Aorta (tissue), 5 donors: ENCODE results near the gene HOXA4. TPM values are rescaled to one million over a fixed set of nuclear protein-coding genes. Genes with fewer than 3 reads are reported as not detected.
A peak's percentile ranks its signal among the peaks of the same experiment; 100 is the strongest.

Experiments used
- ATAC-seq: fragments of 200-7000 bp; cut with Tn5 transposase; one replicate; pipeline ENCODE4 v1.9.1; 2022; ENCODE audit warnings: moderate library complexity; ENCODE audit not compliant: low FRiP score
- DNase-seq, 2 donors: peaks; one replicate each; pipeline ENCODE4 v3.0.0-alpha.2; 2020
- H3K27ac ChIP-seq, 2 donors: one replicate each; pipeline ENCODE4 v1.5.1; 2013; ENCODE audit warnings: low read length in 2 of 2, mild to moderate bottlenecking in 2 of 2, moderate library complexity in 2 of 2, control low read depth in 1 of 2, inconsistent platforms in 1 of 2, low read depth in 1 of 2
- H3K27me3 ChIP-seq, 2 donors: one replicate each; pipeline ENCODE4 v1.6.1; 2013; ENCODE audit warnings: control low read depth in 1 of 2, low read length in 1 of 2, mild to moderate bottlenecking in 1 of 2, moderate library complexity in 1 of 2; ENCODE audit not compliant: insufficient read depth in 2 of 2, control insufficient read depth in 1 of 2
- H3K36me3 ChIP-seq, 2 donors: one replicate each; pipeline ENCODE4 v1.6.1; 2013; ENCODE audit warnings: control low read depth in 1 of 2, low read length in 1 of 2, mild to moderate bottlenecking in 1 of 2; ENCODE audit not compliant: insufficient read depth in 2 of 2, control insufficient read depth in 1 of 2
- H3K4me1 ChIP-seq, 2 donors: one replicate each; pipeline ENCODE4 v1.6.1; 2013; ENCODE audit warnings: low read length in 2 of 2, control low read depth in 1 of 2, mild to moderate bottlenecking in 1 of 2, moderate library complexity in 1 of 2; ENCODE audit not compliant: insufficient read depth in 2 of 2, control insufficient read depth in 1 of 2
- H3K4me3 ChIP-seq, 2 donors: one replicate each; pipeline ENCODE4 v1.5.1; 2013; ENCODE audit warnings: low read length in 2 of 2, control low read depth in 1 of 2, mild to moderate bottlenecking in 1 of 2
- H3K9me3 ChIP-seq: one replicate; pipeline ENCODE4 v1.6.1; 2013; ENCODE audit warnings: mild to moderate bottlenecking, low read length; ENCODE audit not compliant: control insufficient read depth
- WGBS, 2 donors: extraction: QIAGEN DNeasy Blood & Tissue Kit; methylation state at CpG; one replicate each; pipeline ENCODE4 v1.1.7; 2013; 5-methylcytosine and 5-hydroxymethylcytosine counted together
- intact Hi-C, 2 donors: fragments of 100-400 bp; cut with DNase I; formaldehyde crosslinking; loops; one replicate each; pipeline versions ENCODE4 v1.14.2 to v1.15.0; 2022
- polyA plus RNA-seq, 2 donors: library from polyadenylated mRNA; stranded (reverse); fragments of 200-250 nt; gene quantifications; one replicate each; pipeline ENCODE4 v1.2.3, GENCODE V29; 2013
- total RNA-seq, 2 donors: library from RNA; stranded (reverse); fragmentation: NEBNext Ultra II Directional; extraction: Animal tissue kit (Norgen Biotek cat#: 25700); gene quantifications; one replicate each; pipeline ENCODE4 v1.2.1, GENCODE V29; 2021
- donor health status: healthy with polysubstance abuse.
- donor health status: Bipolar disorder and iron deficiency.
- donor health status: DM: no; HTN: no; CAD: no.
- donor health status: DM: no; HTN: no; CAD: no.
- donor health status: DM: yes; HTN: yes; CAD: no.

Gene HOXA4
- total and polyA plus RNA-seq, 4 donors, result 2.6 to 11.6 (median 7.9) TPM

DNA sequence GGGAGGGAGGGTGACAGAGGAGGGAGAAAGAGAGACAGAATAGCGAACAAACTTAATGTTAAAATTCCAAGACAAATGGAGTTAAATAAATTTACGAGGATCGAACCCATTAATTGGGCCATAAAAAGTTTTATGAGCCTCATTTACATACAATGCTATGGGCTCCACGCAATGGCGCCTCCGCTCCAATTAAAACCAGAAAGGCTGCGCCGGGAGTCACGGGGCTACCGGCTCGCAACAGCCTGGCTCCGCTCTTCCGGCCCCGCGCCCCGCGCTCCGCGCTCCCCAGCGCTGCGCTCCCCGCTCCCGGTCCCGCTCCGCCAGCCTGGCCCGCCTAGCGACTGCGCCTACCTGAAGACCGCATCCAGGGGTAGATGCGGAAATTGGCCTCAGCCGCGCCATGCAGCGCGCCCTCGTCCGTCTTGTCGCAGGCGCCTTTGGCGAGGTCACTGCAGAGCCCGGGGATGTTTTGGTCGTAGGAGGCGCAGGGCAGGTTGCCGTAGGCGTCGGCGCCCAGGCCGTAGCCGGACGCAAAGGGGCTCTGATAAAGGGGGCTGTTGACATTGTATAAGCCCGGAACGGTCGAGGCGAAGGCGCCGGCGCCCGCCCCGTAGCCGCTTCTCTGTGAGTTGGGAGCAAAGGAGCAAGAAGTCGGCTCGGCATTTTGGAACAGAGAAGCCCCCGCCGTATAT lies 25.4 kb upstream of the HOXA4 start:
- peaks cover 0 to 2% of the 10 kb centered on the region in 2 donors for H3K4me1 ChIP-seq
- H3K27ac ChIP-seq, result no peak overlapping the region
- intact Hi-C loops, result loop anchor here (5.0 to 10.0 kb wide), 2 partner anchors 789 to 951 kb away; partner anchors contain the start of genes CBX3 (in 1 of the 2) and HNRNPA2B1 (in 1 of the 2)
- WGBS, 2 donors, result 2 to 4% methylated on average over 63 of the region's 63 CpGs
- no peaks in the 10 kb centered on the region for H3K9me3 ChIP-seq
- no peaks in the 10 kb centered on the region for H3K27me3 ChIP-seq
- no peaks in the 10 kb centered on the region for H3K36me3 ChIP-seq
- DNase-seq, result peak in 1 of 2 donors; percentile 83
- H3K4me3 ChIP-seq, result peak overlapping the region; percentile 14 to 21
- peak; percentile 44 for ATAC-seq

DNA sequence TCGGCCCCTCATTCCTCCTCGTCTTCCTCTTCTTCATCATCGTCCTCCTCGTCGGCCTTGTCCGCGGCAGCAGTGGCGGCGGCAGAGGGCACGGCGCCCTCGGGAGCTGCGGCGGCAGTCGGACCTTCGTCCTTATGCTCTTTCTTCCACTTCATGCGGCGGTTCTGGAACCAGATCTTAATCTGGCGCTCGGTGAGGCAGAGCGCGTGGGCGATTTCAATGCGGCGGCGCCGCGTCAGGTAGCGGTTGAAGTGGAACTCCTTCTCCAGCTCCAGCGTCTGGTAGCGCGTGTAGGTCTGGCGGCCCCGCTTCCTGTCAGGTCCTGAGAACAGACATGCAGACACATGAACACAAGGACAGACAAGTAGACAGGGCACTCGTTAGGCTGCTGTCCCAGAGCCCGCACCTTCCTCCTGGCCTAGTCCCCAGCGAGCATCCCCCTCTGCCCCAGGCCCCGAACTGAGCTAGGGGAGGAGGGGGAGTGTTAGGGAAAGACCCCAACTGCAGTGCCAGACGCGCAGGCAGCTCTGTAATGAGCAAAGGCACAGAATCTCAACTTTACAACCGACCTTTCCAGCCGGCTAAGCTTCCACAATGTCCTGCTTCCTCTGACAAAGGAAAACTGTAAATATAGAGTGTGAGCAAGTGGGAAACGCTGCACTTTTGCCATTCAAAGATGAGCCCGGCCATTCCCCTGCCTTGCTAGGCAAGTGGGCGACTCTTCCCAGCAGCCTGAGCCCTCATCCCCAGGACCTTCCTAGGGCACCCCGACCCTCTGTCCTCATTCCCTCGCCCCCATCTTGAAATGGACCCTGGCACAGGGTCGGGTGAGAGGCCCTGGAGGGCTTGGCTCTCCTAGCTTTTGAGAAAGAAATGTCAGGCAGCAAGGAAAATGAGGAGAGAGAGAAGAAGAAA lies 24.6 kb upstream of the HOXA4 start:
- peaks cover 0 to 2% of the 10 kb centered on the region in 2 donors for H3K4me1 ChIP-seq
- no peaks in the 10 kb centered on the region for H3K36me3 ChIP-seq
- H3K27me3 ChIP-seq, result no peaks in the 10 kb centered on the region
- H3K27ac ChIP-seq, result no peak overlapping the region
- no peak overlapping the region for H3K4me3 ChIP-seq
- intact Hi-C loops, result loop anchor here (5.0 to 10.0 kb wide), 3 partner anchors 788 to 1298 kb away; partner anchors contain the start of genes CBX3 (in 1 of the 2) and HNRNPA2B1 (in 1 of the 2)
- 55 to 80% methylated on average over 48 of the region's 48 CpGs for WGBS, 2 donors
- DNase-seq, result peak in 1 of 2 donors; percentile 84
- H3K9me3 ChIP-seq, result no peaks in the 10 kb centered on the region
- ATAC-seq, result no peak

DNA sequence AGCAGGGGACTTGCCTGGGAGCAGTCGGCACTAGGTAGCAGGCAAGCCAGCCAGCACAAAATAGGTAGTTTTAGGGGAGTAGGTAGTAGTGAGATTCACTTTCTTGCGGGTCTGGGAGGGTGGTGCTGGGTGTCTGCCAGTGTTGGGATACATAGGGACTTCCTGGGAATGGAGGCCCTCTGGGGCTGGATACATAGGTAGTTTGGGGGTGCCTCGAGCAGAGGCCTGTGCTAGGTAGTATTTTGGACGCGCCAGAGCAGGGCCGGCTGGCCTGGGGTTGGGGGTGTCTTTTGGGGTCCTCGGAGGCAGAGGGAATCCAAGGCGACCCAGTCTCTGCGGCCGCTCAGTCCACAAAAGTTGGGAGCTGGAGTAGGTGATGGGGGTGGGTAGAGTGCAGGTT lies 23.8 kb upstream of the HOXA4 start:
- ATAC-seq (no peak), DNase-seq (no peak)
- intact Hi-C loops, result loop anchor here in 1 of 2 donors (5.0 to 10.0 kb wide), 2 partner anchors 950 to 1297 kb away; partner anchors contain the start of genes CBX3 and HNRNPA2B1
- Histone ChIP-seq H3K36me3 (no peaks in the 10 kb centered on the region), H3K4me3 (no peak overlapping the region), H3K4me1 (peaks cover 0 to 2% of the 10 kb centered on the region in 2 donors), H3K27me3 (no peaks in the 10 kb centered on the region), H3K9me3 (no peaks in the 10 kb centered on the region), H3K27ac (no peak overlapping the region)
- WGBS, 2 donors, result 67 to 89% methylated on average over 10 of the region's 10 CpGs

DNA sequence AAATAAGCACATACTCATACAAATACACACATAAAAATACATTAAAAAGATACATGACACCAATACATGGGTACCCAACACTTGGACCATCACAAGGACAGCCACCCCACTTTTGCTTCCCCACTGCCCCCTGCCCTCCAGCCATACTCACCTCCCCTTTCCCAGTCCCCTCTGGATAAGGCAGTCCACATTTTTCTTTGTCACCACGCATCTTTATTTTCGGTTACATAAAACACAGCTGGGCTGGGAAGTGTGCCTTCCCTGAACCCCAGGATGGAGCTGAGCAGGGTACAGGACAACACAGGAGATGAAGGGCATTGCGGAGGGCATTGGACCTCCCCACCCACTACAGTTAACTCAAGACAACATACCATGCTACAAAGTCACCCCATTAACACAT lies 23.0 kb upstream of the HOXA4 start:
- Histone ChIP-seq H3K9me3 (no peaks in the 10 kb centered on the region), H3K36me3 (no peaks in the 10 kb centered on the region), H3K27me3 (no peaks in the 10 kb centered on the region), H3K4me3 (no peak overlapping the region), H3K27ac (no peak overlapping the region), H3K4me1 (peaks cover 0 to 2% of the 10 kb centered on the region in 2 donors)
- no peak for DNase-seq
- ATAC-seq, result no peak
- WGBS, 2 donors, result 76 to 98% methylated on average over 3 of the region's 3 CpGs
- intact Hi-C loops, result loop anchor here in 1 of 2 donors (5.0 to 10.0 kb wide), 2 partner anchors 949 to 1296 kb away; partner anchors contain the start of genes CBX3 and HNRNPA2B1

DNA sequence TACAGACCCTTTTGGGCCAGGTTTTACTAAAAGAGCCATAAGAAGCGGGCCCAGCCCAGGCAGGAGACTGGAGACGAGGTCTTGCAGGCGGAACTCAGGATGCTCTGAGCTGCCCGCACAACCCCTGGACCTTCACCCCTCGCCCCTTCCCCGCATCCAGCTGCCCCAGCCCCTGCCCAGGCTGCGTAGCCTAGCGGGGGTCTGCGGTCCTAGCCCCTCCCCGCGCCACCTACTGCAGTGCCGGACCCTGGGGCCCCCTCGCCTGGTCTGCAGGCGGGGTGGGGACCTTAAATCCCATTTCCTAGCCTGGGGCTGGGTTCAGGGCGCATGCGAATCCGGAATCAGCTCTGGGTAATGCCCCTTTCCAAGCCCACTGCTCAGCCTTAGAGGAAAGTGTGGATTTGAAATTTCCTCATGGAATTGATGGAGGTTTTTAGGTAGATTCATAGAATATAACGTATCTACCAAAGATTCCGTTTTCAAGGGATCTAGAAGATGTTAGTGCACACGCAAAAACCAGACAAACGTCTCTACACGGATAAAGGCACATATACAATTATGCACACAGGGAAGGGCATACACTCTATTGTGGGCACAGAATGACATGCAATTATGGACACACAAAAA lies 22.4 kb upstream of the HOXA4 start:
- Histone ChIP-seq H3K4me3 (no peak overlapping the region), H3K27ac (no peak overlapping the region), H3K27me3 (no peaks in the 10 kb centered on the region), H3K36me3 (no peaks in the 10 kb centered on the region), H3K9me3 (no peaks in the 10 kb centered on the region), H3K4me1 (peaks cover 0 to 2% of the 10 kb centered on the region in 2 donors)
- ATAC-seq, result no peak
- 59 to 83% methylated on average over 22 of the region's 22 CpGs for WGBS, 2 donors
- peak in 1 of 2 donors; percentile 77 for DNase-seq
- intact Hi-C loops, result loop anchor here in 1 of 2 donors (5.0 to 10.0 kb wide), 2 partner anchors 948 to 1296 kb away; partner anchors contain the start of genes CBX3 and HNRNPA2B1

DNA sequence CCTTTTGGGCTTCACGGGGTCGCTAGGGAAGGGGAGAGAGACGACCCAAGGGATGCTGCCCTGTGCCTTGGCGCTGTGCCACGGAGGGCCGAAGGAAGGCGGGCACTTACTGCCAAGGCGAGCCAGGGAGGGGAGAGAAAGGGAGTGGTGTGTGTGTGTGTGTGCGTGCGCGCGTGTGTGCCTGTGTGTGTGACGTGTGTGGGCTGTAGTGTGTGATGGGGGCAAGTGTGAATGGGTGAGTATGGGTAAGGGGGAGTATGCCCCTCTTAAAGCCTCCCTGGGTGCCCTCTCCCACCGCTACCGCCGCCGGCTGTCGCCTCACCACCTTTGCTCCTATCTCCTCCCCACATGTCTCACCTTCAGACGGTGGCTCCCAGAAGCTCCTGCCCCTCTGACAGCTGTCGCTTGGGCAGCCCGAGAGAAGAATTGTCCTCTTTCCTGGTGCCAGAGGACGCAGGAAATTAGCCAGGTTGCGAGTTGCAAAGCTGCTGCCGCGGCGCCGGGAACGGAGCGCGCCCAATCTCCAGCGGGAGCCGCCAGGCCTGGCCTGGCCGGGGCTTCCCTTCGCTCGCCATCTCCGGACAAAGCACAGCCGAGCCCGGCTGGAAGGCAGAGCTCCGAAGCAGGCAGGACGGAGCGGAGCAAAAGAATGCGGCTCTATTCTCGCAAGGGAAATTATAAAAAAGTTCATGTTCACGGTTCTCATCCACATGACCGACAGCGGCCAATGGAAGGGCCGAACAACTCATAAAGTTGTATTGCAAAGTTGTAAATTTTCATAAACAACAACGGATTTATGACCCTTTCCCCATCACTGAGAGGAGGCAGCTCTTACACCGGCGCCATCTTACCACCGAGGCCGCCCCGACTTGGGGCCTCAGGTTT lies 21.6 kb upstream of the HOXA4 start, which contains the start of gene HOXA3:
HOXA3 (minus strand) TSS at position 653 of the 885 bp plus-strand sequence. CDS start 41,943 bp downstream, outside the sequence.
- peak in 1 of 2 donors; percentile 88 for DNase-seq
- Histone ChIP-seq H3K4me1 (peaks cover 0 to 2% of the 10 kb centered on the region in 2 donors), H3K9me3 (no peaks in the 10 kb centered on the region), H3K27me3 (no peaks in the 10 kb centered on the region), H3K4me3 (peak within 1 kb of the TSS; percentile 4 to 23), H3K27ac (peak within 1 kb of the TSS; percentile 23 to 65), H3K36me3 (no peaks in the 10 kb centered on the region)
- intact Hi-C loops, result loop anchor here in 1 of 2 donors (5.0 to 10.0 kb wide), 2 partner anchors 947 to 1295 kb away; partner anchors contain the start of genes CBX3 and HNRNPA2B1
- 8 to 9% methylated on average over 48 to 53 of the region's 53 CpGs for WGBS, 2 donors
- ATAC-seq, result peak; percentile 58

DNA sequence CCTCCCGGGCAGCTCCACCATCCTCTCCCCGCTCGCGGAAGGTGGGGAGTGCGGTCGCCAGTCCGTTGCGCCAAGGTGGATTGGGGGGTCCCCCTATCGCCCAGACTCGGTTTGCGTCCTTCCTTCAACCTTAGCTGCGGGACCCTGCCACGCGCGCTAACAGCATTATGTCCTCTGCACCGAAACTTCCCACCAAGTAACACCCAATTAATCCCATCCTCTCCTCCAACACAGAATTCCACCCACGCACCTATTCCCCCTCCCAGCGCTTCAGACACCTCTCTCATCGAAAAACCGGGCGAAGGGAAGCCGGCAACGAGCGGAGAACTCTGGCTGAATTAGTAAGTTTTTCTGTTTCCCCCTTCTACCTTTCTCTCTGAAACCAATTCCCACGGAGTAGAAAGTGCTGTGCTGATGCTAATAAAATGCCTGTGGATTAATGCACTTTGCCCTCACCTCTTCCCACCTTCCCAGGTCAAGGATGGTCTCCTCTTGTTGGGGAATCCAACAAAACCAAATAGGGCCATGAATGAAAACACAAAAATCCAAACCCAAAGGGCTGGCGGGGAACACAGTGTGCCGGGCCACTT lies 20.9 kb upstream of the HOXA4 start:
- no peak for ATAC-seq
- peaks cover 0 to 2% of the 10 kb centered on the region in 2 donors for H3K4me1 ChIP-seq
- no peak for DNase-seq
- intact Hi-C loops, result loop anchor here in 1 of 2 donors (5.0 to 10.0 kb wide), 2 partner anchors 947 to 1294 kb away; partner anchors contain the start of genes CBX3 and HNRNPA2B1
- WGBS, 2 donors, result 6 to 8% methylated on average over 27 of the region's 27 CpGs
- no peaks in the 10 kb centered on the region for H3K27me3 ChIP-seq
- H3K27ac ChIP-seq, result peak overlapping the region in 1 of 2 donors; percentile 65
- H3K9me3 ChIP-seq, result no peaks in the 10 kb centered on the region
- H3K4me3 ChIP-seq, result peak overlapping the region; percentile 4 to 23
- no peaks in the 10 kb centered on the region for H3K36me3 ChIP-seq
